ENCODE data around the gene TOMM6.

Gene TOMM6

GRCh38 chr6:41824571-41825569 is 37.4 kb downstream of the TOMM6 start:
- DNase-seq = no peak

- DNase-seq = no peak
Observed at GRCh38 chr6:41826343-41827022, 39.0 kb downstream of the TOMM6 start.

GRCh38 chr6:41832263-41832662 is 44.8 kb downstream of the TOMM6 start:
- DNase-seq = no peak

GRCh38 chr6:41836022-41836659 is 48.6 kb downstream of the TOMM6 start:
- no peak for DNase-seq

GRCh38 chr6:41836660-41837052 is 49.2 kb downstream of the TOMM6 start:
- no peak for DNase-seq

Measured in T-helper 9 cell (primary cell).